Stomach (tissue), 9 donors: Measurements from ENCODE around the gene OR8K1. TPM values are rescaled to one million over a fixed set of nuclear protein-coding genes. Genes with fewer than 3 reads are reported as not detected.

Experiments
- DNase-seq, 2 donors: peaks; one replicate each; pipeline versions ENCODE4 v3.0.0 to v3.0.0-alpha.2; 2013 to 2019
- H3K27ac ChIP-seq, 5 donors: fragments of 200-600 bp in 4 of 5; sonication (generic) in 4 of 5; one replicate each; pipeline ENCODE4 v1.5.1; 2013 to 2019; ENCODE audit warnings: mild to moderate bottlenecking in 1 of 5, moderate library complexity in 1 of 5
- H3K27me3 ChIP-seq, 3 donors: fragments of 200-600 bp; sonication (generic); one replicate each; pipeline ENCODE4 v1.5.1; 2017 to 2019; ENCODE audit warnings: mixed run types in 1 of 3
- H3K36me3 ChIP-seq, 4 donors: fragments of 200-600 bp; sonication (generic); 1 replicate in 3 of 4; 2 replicates in 1 of 4; pipeline ENCODE4 v1.5.1; 2016 to 2019
- H3K4me1 ChIP-seq, 4 donors: fragments of 200-600 bp; sonication (generic); one replicate each; pipeline ENCODE4 v1.5.1; 2016 to 2019
- H3K4me3 ChIP-seq, 4 donors: fragments of 200-600 bp; sonication (generic) in 3 of 4; one replicate each; pipeline ENCODE4 v1.5.1; 2016 to 2019; ENCODE audit warnings: mild to moderate bottlenecking in 1 of 4
- H3K9me3 ChIP-seq, 4 donors: fragments of 200-600 bp; sonication (generic); one replicate each; pipeline ENCODE4 v1.5.1; 2016 to 2019
- EP300 ChIP-seq: sonication (generic); formaldehyde crosslinking; IDR thresholded peaks from one replicate; pipeline ENCODE4 v1.6.1; 2017; ENCODE audit warnings: antibody characterized with exemption
- POLR2A ChIP-seq, 4 donors: fragments of 450-650 bp; IDR thresholded peaks; one replicate each; pipeline ENCODE4 v1.6.1; 2016; ENCODE audit warnings: antibody characterized with exemption in 4 of 4, control low read depth in 2 of 4, mild to moderate bottlenecking in 1 of 4, moderate library complexity in 1 of 4
- POLR2AphosphoS5 ChIP-seq, 3 donors: sonication (generic); formaldehyde crosslinking; IDR thresholded peaks; one replicate each; pipeline ENCODE4 v1.6.1; 2016; ENCODE audit warnings: antibody characterized with exemption in 3 of 3
- WGBS, 5 donors: extraction: QIAGEN DNeasy Blood & Tissue Kit in 3 of 5; methylation state at CpG; one replicate each; pipeline versions ENCODE4 v1.1.5 to v1.1.7; 2013 to 2018; 5-methylcytosine and 5-hydroxymethylcytosine counted together
- intact Hi-C: fragments of 100-400 bp; cut with DNase I; formaldehyde crosslinking; loops from one replicate; pipeline ENCODE4 v1.15.1; 2023; ENCODE audit warnings: low total_unique reads
- polyA plus RNA-seq, 3 donors: library from polyadenylated mRNA; stranded (reverse); fragments of 200-250 nt; gene quantifications; one replicate each; pipeline ENCODE4 v1.2.3, GENCODE V29; 2013
- total RNA-seq, 5 donors: library from RNA; depleted of rRNA; stranded (reverse); fragments of >200 nt; gene quantifications; one replicate each; pipeline versions ENCODE4 v1.1.0 to v1.2.3, GENCODE V29; 2014 to 2016
- TF ChIP-seq, protein P1 (sequence below), 7 experiments: fragments of 450-650 bp in 4 of 7; fragments of 200-600 bp in 3 of 7; sonication (generic) in 3 of 7; IDR thresholded peaks; one replicate each; pipeline ENCODE4 v1.5.1; 2016 to 2019; ENCODE audit warnings: antibody characterized with exemption in 7 of 7, control low read depth in 2 of 7, mild to moderate bottlenecking in 1 of 7
- donor health status: healthy with polysubstance abuse.
- donor health status: Bipolar disorder and iron deficiency.
- donor health status: healthy.

The OR8K1 gene
- total and polyA plus RNA-seq, 8 donors, result not detected

DNA sequence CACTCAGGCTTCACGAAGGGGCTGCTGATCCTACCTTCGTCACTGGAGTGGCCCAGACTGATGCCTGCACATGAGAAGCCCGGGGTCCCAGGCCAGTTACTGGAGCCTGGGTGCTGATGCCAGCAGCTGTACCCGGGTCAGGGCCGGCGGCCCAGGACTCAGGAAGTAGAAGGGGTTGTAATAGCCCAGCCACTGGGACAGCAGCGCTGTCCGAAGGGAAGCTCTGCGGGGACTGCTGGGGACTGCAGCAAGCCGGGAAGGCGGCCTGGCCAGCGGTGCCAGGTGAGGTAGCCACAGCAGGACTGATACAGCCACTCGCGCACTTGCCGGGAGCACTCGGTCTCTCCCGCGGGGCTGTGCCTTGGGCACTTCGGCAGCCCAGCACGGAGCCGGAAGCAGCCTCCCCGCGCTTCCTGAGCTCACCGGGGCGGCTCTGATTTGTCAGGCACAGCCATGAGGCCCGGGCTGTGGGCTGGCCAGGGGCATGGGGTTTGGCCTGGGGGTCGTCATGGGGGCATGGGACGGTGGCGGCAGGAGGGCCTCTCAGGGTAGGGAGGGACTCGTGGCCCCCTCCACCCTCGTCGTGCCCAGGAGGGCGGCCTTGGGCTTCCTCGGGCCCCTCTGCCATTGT is 13.9 kb upstream of the OR8K1 start:
- H3K9me3 ChIP-seq, result peaks cover 0 to 24% (median 12%) of the 10 kb centered on the region in 4 donors
- 84 to 95% (median 92%) methylated on average over 19 to 34 of the region's 34 CpGs for WGBS, 5 donors
- intact Hi-C loops, result no loop called here
- no peaks in the 10 kb centered on the region for H3K36me3 ChIP-seq
- no peaks in the 10 kb centered on the region for H3K27me3 ChIP-seq
- TF ChIP-seq POLR2A (IDR thresholded peaks at IDR 0.05) (no peak), EP300 (no peak), POLR2AphosphoS5 (IDR thresholded peaks at IDR 0.05) (no peak)
- TF ChIP-seq, protein P1, sequence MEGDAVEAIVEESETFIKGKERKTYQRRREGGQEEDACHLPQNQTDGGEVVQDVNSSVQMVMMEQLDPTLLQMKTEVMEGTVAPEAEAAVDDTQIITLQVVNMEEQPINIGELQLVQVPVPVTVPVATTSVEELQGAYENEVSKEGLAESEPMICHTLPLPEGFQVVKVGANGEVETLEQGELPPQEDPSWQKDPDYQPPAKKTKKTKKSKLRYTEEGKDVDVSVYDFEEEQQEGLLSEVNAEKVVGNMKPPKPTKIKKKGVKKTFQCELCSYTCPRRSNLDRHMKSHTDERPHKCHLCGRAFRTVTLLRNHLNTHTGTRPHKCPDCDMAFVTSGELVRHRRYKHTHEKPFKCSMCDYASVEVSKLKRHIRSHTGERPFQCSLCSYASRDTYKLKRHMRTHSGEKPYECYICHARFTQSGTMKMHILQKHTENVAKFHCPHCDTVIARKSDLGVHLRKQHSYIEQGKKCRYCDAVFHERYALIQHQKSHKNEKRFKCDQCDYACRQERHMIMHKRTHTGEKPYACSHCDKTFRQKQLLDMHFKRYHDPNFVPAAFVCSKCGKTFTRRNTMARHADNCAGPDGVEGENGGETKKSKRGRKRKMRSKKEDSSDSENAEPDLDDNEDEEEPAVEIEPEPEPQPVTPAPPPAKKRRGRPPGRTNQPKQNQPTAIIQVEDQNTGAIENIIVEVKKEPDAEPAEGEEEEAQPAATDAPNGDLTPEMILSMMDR (IDR thresholded peaks at IDR 0.05), result no peak
- no peak overlapping the region for H3K4me3 ChIP-seq
- no peak for DNase-seq
- no peak overlapping the region for H3K27ac ChIP-seq
- H3K4me1 ChIP-seq, result no peaks in the 10 kb centered on the region

DNA sequence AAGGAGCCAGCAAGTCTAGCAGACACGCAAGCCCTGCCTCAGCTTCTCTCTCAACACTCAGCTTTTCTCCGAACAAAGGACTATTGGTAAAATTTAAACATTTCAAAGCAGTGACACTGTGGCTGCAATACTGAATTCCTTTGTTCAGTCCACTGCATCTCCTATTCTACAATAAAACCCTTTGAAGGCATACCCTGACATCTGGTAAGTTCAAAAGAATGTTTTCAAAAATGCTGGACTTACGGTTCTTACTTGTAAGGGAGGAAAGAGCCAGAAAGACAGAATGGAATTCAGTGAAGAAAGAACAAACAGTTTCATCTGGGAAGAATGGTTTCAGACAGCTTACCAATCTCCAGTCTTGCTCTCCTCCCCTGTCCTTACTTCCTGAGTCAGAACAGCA is 12.7 kb upstream of the OR8K1 start:
- intact Hi-C loops, result no loop called here
- Histone ChIP-seq H3K27ac (no peak overlapping the region), H3K9me3 (peaks cover 0 to 26% (median 18%) of the 10 kb centered on the region in 4 donors), H3K4me1 (no peaks in the 10 kb centered on the region), H3K36me3 (no peaks in the 10 kb centered on the region), H3K4me3 (no peak overlapping the region), H3K27me3 (no peaks in the 10 kb centered on the region)
- no peak for DNase-seq
- TF ChIP-seq EP300 (no peak), POLR2A (IDR thresholded peaks at IDR 0.05) (no peak), POLR2AphosphoS5 (IDR thresholded peaks at IDR 0.05) (no peak)
- TF ChIP-seq, protein P1 (IDR thresholded peaks at IDR 0.05), result no peak
- 68 to 80% (median 72%) methylated on average over 3 of the region's 3 CpGs for WGBS, 5 donors

DNA sequence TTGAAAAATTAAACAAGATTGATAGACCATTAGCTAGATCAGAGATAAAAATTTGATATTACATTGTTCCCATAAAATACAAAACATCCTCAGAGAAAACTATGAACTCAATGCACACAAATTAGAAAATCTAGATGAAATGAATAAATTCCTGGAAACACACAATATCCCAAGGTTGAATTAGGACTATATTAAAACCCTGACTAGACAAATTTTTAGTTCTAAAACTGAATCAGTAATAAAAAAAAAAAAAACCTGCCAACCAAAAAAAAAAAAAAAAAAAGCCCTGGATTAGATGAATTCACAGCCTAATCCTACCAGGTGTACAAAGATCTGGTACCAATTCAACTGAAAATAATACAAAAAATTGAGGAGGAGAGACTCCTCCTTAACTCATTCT is 5.5 kb upstream of the OR8K1 start:
- no peak for DNase-seq
- H3K4me3 ChIP-seq, result no peak overlapping the region
- TF ChIP-seq POLR2A (IDR thresholded peaks at IDR 0.05) (no peak), EP300 (no peak), POLR2AphosphoS5 (IDR thresholded peaks at IDR 0.05) (no peak)
- TF ChIP-seq, protein P1 (IDR thresholded peaks at IDR 0.05), result no peak
- no peaks in the 10 kb centered on the region for H3K27me3 ChIP-seq
- no peaks in the 10 kb centered on the region for H3K4me1 ChIP-seq
- no peak overlapping the region for H3K27ac ChIP-seq
- H3K36me3 ChIP-seq, result no peaks in the 10 kb centered on the region
- intact Hi-C loops, result no loop called here
- H3K9me3 ChIP-seq, result peaks cover 0 to 34% (median 9%) of the 10 kb centered on the region in 4 donors

DNA sequence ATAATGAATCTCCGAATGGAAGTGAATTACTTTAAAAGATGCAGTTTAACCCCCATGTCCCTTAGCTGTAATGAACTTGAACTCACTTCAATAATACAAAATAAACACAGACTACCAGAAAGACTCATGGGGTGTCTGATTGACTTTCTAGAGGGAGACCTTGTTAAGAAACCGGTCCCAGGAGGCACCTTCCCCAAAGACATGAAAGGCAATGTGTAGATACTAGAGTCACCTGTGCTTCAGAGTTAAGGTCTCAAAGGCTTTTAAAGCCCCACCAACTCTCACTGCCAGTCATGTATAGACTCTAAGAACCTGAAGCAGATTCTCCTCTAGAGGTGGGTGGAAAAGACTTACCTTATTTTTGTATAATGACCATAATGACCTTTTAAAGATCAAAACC is 8.2 kb downstream of the OR8K1 start, which contains the start of gene OR8J1:
Gene OR8J1 (plus strand): TSS at position 301 of the 400 bp plus-strand sequence. CDS start 5,956 bp downstream, outside the sequence.
- Histone ChIP-seq H3K4me1 (no peaks in the 10 kb centered on the region), H3K4me3 (no peak within 1 kb of the TSS), H3K27ac (no peak within 1 kb of the TSS), H3K36me3 (no peaks in the 10 kb centered on the region), H3K9me3 (no peaks in the 10 kb centered on the region), H3K27me3 (no peaks in the 10 kb centered on the region)
- intact Hi-C loops, result no loop called here
- 45 to 85% (median 64%) methylated on average over 2 of the region's 2 CpGs for WGBS, 5 donors
- TF ChIP-seq, protein P1 (IDR thresholded peaks at IDR 0.05), result no peak
- TF ChIP-seq POLR2AphosphoS5 (IDR thresholded peaks at IDR 0.05) (no peak), POLR2A (IDR thresholded peaks at IDR 0.05) (no peak)
- no peak for DNase-seq
